WTC11 (cell line): Measurements from ENCODE around the gene ELN. TPM values are rescaled to one million over a fixed set of nuclear protein-coding genes. Genes with fewer than 3 reads are reported as not detected.

Source experiments
- ATAC-seq: fragments of 200-7000 bp; cut with Tn5 transposase; 2 replicates; pipeline ENCODE4 v1.10.0; 2021; ENCODE audit warnings: mild to moderate bottlenecking, moderate library complexity
- CTCF ChIA-PET: fragments of 300-600 bp; sonication (Branson Sonifier 250); formaldehyde crosslinking; loops from one replicate; lab custom pipeline; 2021; ENCODE audit warnings: antibody characterized with exemption; lab: Charles Lee
- POLR2A ChIA-PET: fragments of 350-600 bp; sonication (Branson Sonifier 250); formaldehyde crosslinking; loops from one replicate; lab custom pipeline; 2021; ENCODE audit warnings: antibody characterized with exemption; lab: Charles Lee
- DNase-seq: peaks from one replicate; pipeline ENCODE4 v3.0.0; 2021; ENCODE audit warnings: low spot score
- H3K27ac Mint-ChIP-seq: 2 replicates; pipeline ENCODE4 v1.8.0; 2021; ENCODE audit warnings: mixed read lengths
- H3K27me3 Mint-ChIP-seq: 2 replicates; pipeline ENCODE4 v1.8.0; 2021; ENCODE audit warnings: low read depth, mild to moderate bottlenecking, moderate library complexity, mixed read lengths
- H3K36me3 Mint-ChIP-seq: 2 replicates; pipeline ENCODE4 v1.8.0; 2021; ENCODE audit warnings: mixed read lengths
- H3K4me1 Mint-ChIP-seq: 2 replicates; pipeline ENCODE4 v1.8.0; 2022; ENCODE audit warnings: mixed read lengths
- H3K4me3 Mint-ChIP-seq: 2 replicates; pipeline ENCODE4 v1.8.0; 2021; ENCODE audit warnings: mild to moderate bottlenecking, moderate library complexity, mixed read lengths
- H3K9me3 Mint-ChIP-seq: 2 replicates; pipeline ENCODE4 v1.8.0; 2021; ENCODE audit warnings: mixed read lengths
- ATF3 ChIP-seq: sonication (generic); formaldehyde crosslinking; conservative IDR thresholded peaks from 2 replicates; pipeline ENCODE4 v1.8.1; 2022; ENCODE audit warnings: mild to moderate bottlenecking, missing genetic modification reagents
- CREB1 ChIP-seq: sonication (generic); formaldehyde crosslinking; IDR thresholded peaks from 2 replicates; pipeline ENCODE4 v1.8.0; 2023; ENCODE audit warnings: mild to moderate bottlenecking, missing genetic modification reagents
- CTCF ChIP-seq: fragments of 200-600 bp; IDR thresholded peaks from 2 replicates; pipeline ENCODE4 v1.8.0; 2022; ENCODE audit warnings: antibody characterized with exemption
- ERG ChIP-seq: fragments of 250-450 bp; sonication (Bioruptor Pico); IDR thresholded peaks from 2 replicates; pipeline ENCODE4 v1.8.0; 2021; ENCODE audit warnings: mild to moderate bottlenecking
- ESRRA ChIP-seq: sonication (generic); formaldehyde crosslinking; IDR thresholded peaks from 2 replicates; pipeline ENCODE4 v1.8.1; 2022; ENCODE audit warnings: mild to moderate bottlenecking, missing genetic modification reagents, borderline replicate concordance
- FOXP4 ChIP-seq: sonication (generic); formaldehyde crosslinking; IDR thresholded peaks from 2 replicates; pipeline ENCODE4 v1.8.0; 2022; ENCODE audit warnings: mild to moderate bottlenecking, missing genetic modification reagents
- PREB ChIP-seq: sonication (generic); formaldehyde crosslinking; IDR thresholded peaks from 2 replicates; pipeline ENCODE4 v1.8.1; 2022; ENCODE audit warnings: mild to moderate bottlenecking, missing genetic modification reagents, moderate library complexity, borderline replicate concordance
- ZBTB21 ChIP-seq: sonication (generic); formaldehyde crosslinking; IDR thresholded peaks from 2 replicates; pipeline ENCODE4 v1.8.1; 2023; ENCODE audit warnings: mild to moderate bottlenecking, missing genetic modification reagents, borderline replicate concordance
- ZNF317 ChIP-seq: sonication (generic); formaldehyde crosslinking; IDR thresholded peaks from 2 replicates; pipeline ENCODE4 v1.8.1; 2023; ENCODE audit warnings: low read depth, mild to moderate bottlenecking, moderate library complexity, missing genetic modification reagents, borderline replicate concordance
- ZNF423 ChIP-seq: fragments of 250-450 bp; sonication (Bioruptor Pico); IDR thresholded peaks from 2 replicates; pipeline ENCODE4 v2.1.2; 2022; ENCODE audit warnings: mild to moderate bottlenecking, moderate library complexity
- ZNF425 ChIP-seq: fragments of 250-450 bp; sonication (Bioruptor Pico); conservative IDR thresholded peaks from 2 replicates; pipeline ENCODE4 v1.9.0; 2021; ENCODE audit warnings: mild to moderate bottlenecking
- ZNF512 ChIP-seq: sonication (generic); formaldehyde crosslinking; IDR thresholded peaks from 2 replicates; pipeline ENCODE4 v1.8.1; 2022; ENCODE audit warnings: missing genetic modification reagents, borderline replicate concordance
- total RNA-seq: library from RNA; stranded (reverse); gene quantifications from 3 replicates; pipeline ENCODE4 v1.2.3, GENCODE V29; 2021

Gene ELN
- total RNA-seq, 1 experiment from 2014 or later = 3.3 TPM

GRCh38 chr7:74051193-74051592 is 23.2 kb downstream of the ELN start:
- no peak overlapping the region for H3K4me3 Mint-ChIP-seq
- TF ChIP-seq ZNF423 (CRISPR knock-in tag) (no peak), FOXP4 (CRISPR knock-in tag) (no peak)
- TF ChIP-seq, all 79 proteins: peak for 0
- H3K4me1 Mint-ChIP-seq = peaks cover 13% of the 10 kb centered on the region
- no peak for DNase-seq
- ATAC-seq = no peak
- ChIA-PET CTCF (interaction anchor here (1.0 to 1.9 kb wide), 4 partner anchors 24 to 354 kb away, joined by 3 to 13 read pairs (median 6); no protein-coding TSS in a partner anchor), POLR2A (no interaction called here)
- H3K9me3 Mint-ChIP-seq = no peaks in the 10 kb centered on the region
- no peaks in the 10 kb centered on the region for H3K36me3 Mint-ChIP-seq
- H3K27me3 Mint-ChIP-seq = no peaks in the 10 kb centered on the region
- no peak overlapping the region for H3K27ac Mint-ChIP-seq

GRCh38 chr7:74051629-74052410 is 23.8 kb downstream of the ELN start:
- Mint-ChIP-seq H3K27ac (peak overlapping the region; percentile 15; the same call in 1 of the 2 replicates), H3K4me1 (peaks cover 13% of the 10 kb centered on the region), H3K4me3 (no peak overlapping the region), H3K36me3 (no peaks in the 10 kb centered on the region), H3K27me3 (no peaks in the 10 kb centered on the region), H3K9me3 (no peaks in the 10 kb centered on the region)
- CTCF ChIA-PET = interaction anchor here (0.6 to 1.9 kb wide), 12 partner anchors 8 to 353 kb away, joined by 3 to 13 read pairs (median 4); no protein-coding TSS in a partner anchor
- TF ChIP-seq ATF3 (CRISPR knock-in tag) = no peak
- 0 out of 2 replicates have a peak, but pooled peaks have one; percentile 18 for TF ChIP-seq CTCF
- no peak for TF ChIP-seq PREB (CRISPR knock-in tag)
- ATAC-seq (peak; percentile 87), DNase-seq (peak; percentile 80)
- POLR2A ChIA-PET = no interaction called here

- CTCF ChIA-PET = interaction anchor here (0.9 to 1.9 kb wide), 10 partner anchors 9 to 348 kb away, joined by 3 to 13 read pairs (median 5); no protein-coding TSS in a partner anchor
- H3K27me3 Mint-ChIP-seq = no peaks in the 10 kb centered on the region
- ATAC-seq = no peak
- no peak for DNase-seq
- TF ChIP-seq ERG (CRISPR knock-in tag) (no peak), ZNF425 (no peak), ZBTB21 (CRISPR knock-in tag) (no peak), ATF3 (CRISPR knock-in tag) (no peak), ESRRA (no peak), CREB1 (CRISPR knock-in tag) (no peak), ZNF317 (CRISPR knock-in tag) (no peak), ZNF512 (CRISPR knock-in tag) (peak; percentile 73; the same call in 1 of the 2 replicates)
- POLR2A ChIA-PET = no interaction called here
- peaks cover 13% of the 10 kb centered on the region for H3K4me1 Mint-ChIP-seq
- no peak overlapping the region for H3K4me3 Mint-ChIP-seq
- no peaks in the 10 kb centered on the region for H3K9me3 Mint-ChIP-seq
- H3K36me3 Mint-ChIP-seq = no peaks in the 10 kb centered on the region
- no peak overlapping the region for H3K27ac Mint-ChIP-seq
Measured at GRCh38 chr7:74052628-74053027, 24.7 kb downstream of the ELN start.
